Activated T-cell treated with anti-CD3 and anti-CD28 coated beads, Interleukin-2, amount 50 U/mL, for 24 hours (primary cell): Measurements from ENCODE around the gene NDUFS7.

Source experiments
- DNase-seq: peaks from one replicate; pipeline ENCODE4 v3.0.0-alpha.2; 2020
- H3K27ac Mint-ChIP-seq: 2 replicates; pipeline ENCODE4 v1.8.0; 2020; ENCODE audit warnings: mild to moderate bottlenecking, mixed read lengths
- H3K27me3 Mint-ChIP-seq: 2 replicates; pipeline ENCODE4 v1.8.0; 2020; ENCODE audit warnings: mixed read lengths
- H3K36me3 Mint-ChIP-seq: 2 replicates; pipeline ENCODE4 v1.8.0; 2020; ENCODE audit warnings: low read depth, mixed read lengths
- H3K4me1 Mint-ChIP-seq: 2 replicates; pipeline ENCODE4 v1.8.0; 2020; ENCODE audit warnings: low read depth, mixed read lengths
- H3K4me3 Mint-ChIP-seq: 2 replicates; pipeline ENCODE4 v1.8.0; 2020; ENCODE audit warnings: mild to moderate bottlenecking, moderate library complexity, mixed read lengths
- H3K9me3 Mint-ChIP-seq: 2 replicates; pipeline ENCODE4 v1.8.0; 2020; ENCODE audit warnings: mixed read lengths

The NDUFS7 gene

GRCh38 chr19:1421218-1421957 lies 37.7 kb downstream of the NDUFS7 start:
- Mint-ChIP-seq H3K4me1 (peaks cover 12% of the 10 kb centered on the region), H3K27ac (no peak overlapping the region), H3K4me3 (no peak overlapping the region), H3K36me3 (peaks cover 93% of the 10 kb centered on the region), H3K27me3 (no peaks in the 10 kb centered on the region), H3K9me3 (no peaks in the 10 kb centered on the region)
- DNase-seq = no peak

- H3K36me3 Mint-ChIP-seq = peaks cover 93% of the 10 kb centered on the region
- H3K4me3 Mint-ChIP-seq = no peak overlapping the region
- no peak overlapping the region for H3K27ac Mint-ChIP-seq
- H3K27me3 Mint-ChIP-seq = no peaks in the 10 kb centered on the region
- DNase-seq = no peak
- peaks cover 7% of the 10 kb centered on the region for H3K4me1 Mint-ChIP-seq
- no peaks in the 10 kb centered on the region for H3K9me3 Mint-ChIP-seq
These were observed 38.2 kb downstream of the NDUFS7 start for GRCh38 chr19:1421958-1422305.

GRCh38 chr19:1422360-1422759 lies 38.7 kb downstream of the NDUFS7 start:
- peak overlapping the region; percentile 63 for H3K27ac Mint-ChIP-seq
- H3K36me3 Mint-ChIP-seq = peaks cover 93% of the 10 kb centered on the region
- peaks cover 3% of the 10 kb centered on the region for H3K4me1 Mint-ChIP-seq
- no peak overlapping the region for H3K4me3 Mint-ChIP-seq
- no peak for DNase-seq
- H3K9me3 Mint-ChIP-seq = no peaks in the 10 kb centered on the region
- H3K27me3 Mint-ChIP-seq = no peaks in the 10 kb centered on the region

- peak overlapping the region; percentile 35 for H3K27ac Mint-ChIP-seq
- no peaks in the 10 kb centered on the region for H3K27me3 Mint-ChIP-seq
These were observed 39.2 kb downstream of the NDUFS7 start for GRCh38 chr19:1422943-1423342.

GRCh38 chr19:1423436-1424191 lies 39.9 kb downstream of the NDUFS7 start:
- Mint-ChIP-seq H3K27ac (peak overlapping the region; percentile 35), H3K36me3 (peaks cover 93% of the 10 kb centered on the region), H3K27me3 (no peaks in the 10 kb centered on the region), H3K4me3 (no peak overlapping the region), H3K9me3 (no peaks in the 10 kb centered on the region), H3K4me1 (no peaks in the 10 kb centered on the region)
- DNase-seq = no peak

More at GRCh38 chr19:1422943-1423342, 39.2 kb downstream of the NDUFS7 start:
- DNase-seq = no peak
- H3K9me3 Mint-ChIP-seq = no peaks in the 10 kb centered on the region
- H3K36me3 Mint-ChIP-seq = peaks cover 93% of the 10 kb centered on the region
- no peaks in the 10 kb centered on the region for H3K4me1 Mint-ChIP-seq
- no peak overlapping the region for H3K4me3 Mint-ChIP-seq

GRCh38 chr19:1424192-1424955 lies 40.7 kb downstream of the NDUFS7 start:
- Mint-ChIP-seq H3K4me3 (no peak overlapping the region), H3K36me3 (peaks cover 87% of the 10 kb centered on the region), H3K9me3 (no peaks in the 10 kb centered on the region), H3K27ac (no peak overlapping the region), H3K27me3 (no peaks in the 10 kb centered on the region), H3K4me1 (no peaks in the 10 kb centered on the region)
- DNase-seq = no peak

- DNase-seq = no peak
- H3K36me3 Mint-ChIP-seq = peaks cover 90% of the 10 kb centered on the region
- no peak overlapping the region for H3K4me3 Mint-ChIP-seq
- no peaks in the 10 kb centered on the region for H3K4me1 Mint-ChIP-seq
- H3K27me3 Mint-ChIP-seq = no peaks in the 10 kb centered on the region
- H3K9me3 Mint-ChIP-seq = no peaks in the 10 kb centered on the region
- peak overlapping the region; percentile 41 for H3K27ac Mint-ChIP-seq
These were observed 41.6 kb downstream of the NDUFS7 start for GRCh38 chr19:1425102-1425837.

GRCh38 chr19:1425902-1426301 lies 42.2 kb downstream of the NDUFS7 start:
- DNase-seq = no peak
- Mint-ChIP-seq H3K36me3 (peaks cover 90% of the 10 kb centered on the region), H3K27me3 (no peaks in the 10 kb centered on the region), H3K4me1 (no peaks in the 10 kb centered on the region), H3K4me3 (no peak overlapping the region), H3K27ac (no peak overlapping the region), H3K9me3 (no peaks in the 10 kb centered on the region)

- Mint-ChIP-seq H3K4me3 (no peak overlapping the region), H3K4me1 (no peaks in the 10 kb centered on the region), H3K27me3 (no peaks in the 10 kb centered on the region), H3K27ac (no peak overlapping the region), H3K9me3 (no peaks in the 10 kb centered on the region), H3K36me3 (peaks cover 91% of the 10 kb centered on the region)
- DNase-seq = no peak
These were observed 43.0 kb downstream of the NDUFS7 start for GRCh38 chr19:1426736-1427135.

GRCh38 chr19:1427221-1427920 lies 43.7 kb downstream of the NDUFS7 start:
- DNase-seq = no peak
- Mint-ChIP-seq H3K27me3 (no peaks in the 10 kb centered on the region), H3K4me1 (no peaks in the 10 kb centered on the region), H3K4me3 (no peak overlapping the region), H3K27ac (no peak overlapping the region), H3K9me3 (no peaks in the 10 kb centered on the region), H3K36me3 (peaks cover 91% of the 10 kb centered on the region)

GRCh38 chr19:1428738-1429391 lies 45.2 kb downstream of the NDUFS7 start:
- Mint-ChIP-seq H3K4me3 (no peak overlapping the region), H3K4me1 (no peaks in the 10 kb centered on the region), H3K36me3 (peaks cover 85% of the 10 kb centered on the region), H3K27ac (no peak overlapping the region), H3K27me3 (no peaks in the 10 kb centered on the region), H3K9me3 (no peaks in the 10 kb centered on the region)
- no peak for DNase-seq

- H3K9me3 Mint-ChIP-seq = no peaks in the 10 kb centered on the region
- no peaks in the 10 kb centered on the region for H3K4me1 Mint-ChIP-seq
- DNase-seq = no peak
- H3K27ac Mint-ChIP-seq = peak overlapping the region; percentile 40
- H3K27me3 Mint-ChIP-seq = no peaks in the 10 kb centered on the region
- no peak overlapping the region for H3K4me3 Mint-ChIP-seq
- peaks cover 84% of the 10 kb centered on the region for H3K36me3 Mint-ChIP-seq
These were observed 46.0 kb downstream of the NDUFS7 start for GRCh38 chr19:1429750-1430149.

GRCh38 chr19:1430246-1430645 lies 46.5 kb downstream of the NDUFS7 start:
- H3K36me3 Mint-ChIP-seq = peaks cover 83% of the 10 kb centered on the region
- no peak overlapping the region for H3K4me3 Mint-ChIP-seq
- no peak for DNase-seq
- H3K4me1 Mint-ChIP-seq = no peaks in the 10 kb centered on the region
- no peak overlapping the region for H3K27ac Mint-ChIP-seq
- no peaks in the 10 kb centered on the region for H3K9me3 Mint-ChIP-seq
- H3K27me3 Mint-ChIP-seq = no peaks in the 10 kb centered on the region
